ENCODE measurements around the gene FAM110D.

FAM110D gene

GRCh38 chr1:26190373-26190987 is 31.6 kb downstream of the FAM110D start, which contains the start of gene CATSPER4:
TSS of gene CATSPER4 (plus strand) at chr1:26190602. CDS start at chr1:26190628, 26 bp downstream.
- DNase-seq: peak; percentile 16

DNA sequence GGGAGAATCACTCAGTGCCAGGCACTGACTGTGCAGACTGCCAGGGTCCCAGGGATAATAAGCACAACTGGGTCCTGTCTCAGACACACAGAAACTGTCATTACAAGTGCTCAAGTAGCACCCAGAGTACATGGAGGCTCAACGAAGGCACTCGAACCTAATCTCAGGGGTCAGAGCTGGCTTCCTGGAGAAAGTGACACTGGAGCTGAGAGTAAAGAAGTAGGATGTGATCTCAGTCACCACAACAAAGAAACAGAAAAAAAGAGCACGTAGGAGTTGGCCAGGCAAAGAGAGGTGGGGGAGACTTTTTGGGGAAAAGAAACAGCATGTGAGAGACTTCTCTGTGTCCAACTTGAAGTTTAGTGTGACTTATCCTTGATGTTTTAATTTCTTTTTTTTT is 32.9 kb downstream of the FAM110D start:
- no peak for DNase-seq

DNA sequence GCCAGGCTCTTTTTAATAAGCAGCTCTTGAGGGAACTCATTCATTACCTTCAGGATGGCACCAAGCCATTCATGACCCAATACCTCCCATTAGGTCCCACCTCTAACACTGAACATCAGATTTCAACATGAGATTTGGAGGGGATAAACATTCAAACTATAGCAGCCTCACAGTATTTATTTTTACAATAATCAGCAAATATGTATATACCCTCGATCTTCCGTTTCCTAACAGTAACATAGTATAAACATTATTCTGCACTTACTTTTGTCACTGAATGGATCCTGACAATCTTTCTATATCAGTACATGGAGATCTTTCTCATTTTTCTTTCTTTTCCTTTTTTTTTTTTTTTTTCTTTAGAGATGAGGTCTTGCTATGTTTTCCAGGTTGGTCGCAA is 36.9 kb downstream of the FAM110D start:
- no peak for DNase-seq

DNA sequence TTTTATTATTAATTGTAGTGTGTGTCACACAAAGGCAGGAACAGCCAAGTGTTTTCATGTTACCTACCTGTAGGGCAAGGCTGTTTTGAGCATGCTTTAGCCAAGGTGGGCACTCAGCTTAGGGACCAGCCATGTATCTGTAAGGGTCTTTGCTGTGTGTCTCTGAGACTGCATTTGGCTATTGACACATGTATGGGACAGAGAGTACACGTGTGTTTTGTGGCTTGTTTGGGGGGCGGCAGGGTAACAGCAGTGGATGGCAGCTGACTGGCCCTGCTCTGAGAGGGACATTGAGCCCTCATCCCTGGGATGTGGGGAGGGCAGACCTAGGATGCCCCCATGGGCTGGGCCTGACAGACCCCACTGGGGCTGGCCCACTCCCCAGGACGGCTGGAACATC is 38.4 kb downstream of the FAM110D start:
- no peak for DNase-seq

GRCh38 chr1:26197813-26198212 is 38.9 kb downstream of the FAM110D start:
- no peak for DNase-seq

DNA sequence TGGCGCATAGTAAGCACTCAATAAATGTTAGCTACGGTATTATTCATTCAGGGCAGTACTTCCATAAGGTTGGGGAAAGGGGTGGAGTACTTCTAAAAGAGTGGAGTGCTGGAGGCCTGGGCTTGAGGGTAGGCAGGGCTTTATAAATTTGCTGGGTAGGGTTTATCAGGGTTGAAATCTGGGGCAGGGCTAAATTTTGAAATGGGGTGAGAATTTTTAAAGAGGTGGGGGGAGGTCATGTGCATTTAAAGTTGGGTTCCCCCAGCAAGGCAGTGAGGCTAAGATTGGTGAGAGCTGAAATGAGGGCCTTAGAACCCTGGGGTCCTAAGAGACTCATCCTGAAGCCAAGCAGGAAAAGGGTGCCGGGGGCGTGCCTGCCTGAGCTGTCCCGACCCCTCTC is 41.5 kb downstream of the FAM110D start:
- DNase-seq: no peak

DNA sequence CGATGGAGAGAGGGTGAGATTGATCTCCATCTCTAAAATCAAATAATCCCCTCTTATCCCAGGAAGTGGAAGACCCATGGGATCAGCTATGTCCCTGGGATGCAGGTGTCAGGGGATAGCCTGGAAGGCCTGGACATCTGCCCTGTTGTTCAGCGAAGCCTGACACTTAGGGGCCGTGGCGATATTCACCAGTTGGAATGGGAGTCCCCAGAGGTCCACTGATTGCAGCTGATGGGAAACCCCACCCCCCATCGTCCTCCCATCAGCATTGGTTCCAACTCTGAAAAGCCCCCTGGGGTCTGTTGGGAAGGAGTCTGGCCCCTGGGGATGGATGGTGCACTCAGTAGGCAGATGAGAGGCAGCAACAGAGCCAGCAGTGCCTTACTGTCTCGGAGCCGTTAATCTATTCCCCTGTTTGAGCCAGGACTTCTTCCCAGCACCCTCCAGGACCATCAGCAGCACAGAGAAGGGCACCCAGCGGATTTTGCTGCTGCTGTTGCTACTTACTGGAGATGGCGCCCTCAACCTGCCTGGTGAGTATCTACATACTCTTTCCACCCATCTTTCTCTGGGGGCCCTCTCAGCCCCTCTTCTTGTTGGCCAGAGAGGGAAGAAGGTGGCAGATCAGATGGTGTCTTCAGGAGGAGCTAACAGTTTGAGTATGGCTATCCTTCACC is 44.9 kb downstream of the FAM110D start:
- no peak for DNase-seq

DNA sequence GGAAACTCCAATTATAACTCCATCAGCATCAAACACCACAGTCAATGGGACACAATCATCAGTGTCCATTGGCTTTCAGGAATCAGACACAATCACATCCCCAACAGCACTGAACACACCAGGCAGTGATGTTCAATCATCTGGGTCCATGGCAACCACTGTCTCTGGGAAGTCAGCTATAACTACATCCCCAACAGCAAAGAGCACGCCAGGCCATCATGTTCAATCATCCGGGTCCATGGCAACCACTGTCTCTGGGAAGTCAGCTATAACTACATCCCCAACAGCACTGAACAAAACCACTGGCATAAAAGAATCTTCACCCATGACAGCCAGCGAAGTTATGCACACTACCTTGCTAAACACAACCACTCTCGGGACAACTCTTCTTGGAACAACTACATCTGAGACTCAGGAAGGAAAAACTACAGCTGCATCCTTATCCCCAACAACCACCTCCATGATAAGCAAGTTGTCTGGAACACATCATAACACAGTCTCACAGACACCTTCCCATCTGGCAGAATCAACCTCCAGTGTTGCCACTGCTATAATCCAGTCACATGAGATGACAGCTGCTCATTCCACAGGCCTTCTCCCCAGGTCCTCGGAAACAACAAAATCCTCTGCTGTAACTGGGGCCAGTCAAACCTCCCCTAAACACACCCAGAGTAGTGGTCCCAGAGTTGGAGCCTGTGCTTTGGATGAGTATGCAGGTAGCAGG is 51.4 kb downstream of the FAM110D start:
- DNase-seq: no peak

DNA sequence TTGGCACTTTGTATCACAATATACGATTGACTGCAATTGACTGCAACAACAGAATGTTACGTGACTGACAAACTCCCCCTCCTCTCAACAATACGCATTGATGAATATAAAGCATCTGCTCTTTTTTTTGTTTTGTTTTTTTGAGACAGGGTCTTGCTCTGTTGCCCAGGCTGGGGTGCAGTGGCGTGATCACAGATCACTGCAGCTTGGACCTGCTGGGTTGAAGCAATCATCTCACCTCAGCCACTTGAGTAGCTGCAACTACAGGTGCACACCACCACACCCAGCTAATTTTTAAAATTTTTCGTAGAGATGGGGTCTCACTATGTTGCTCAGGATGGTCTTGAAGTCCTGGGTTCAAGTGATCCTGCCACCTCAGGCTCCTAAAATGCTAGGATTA is 53.8 kb downstream of the FAM110D start:
- no peak for DNase-seq

GRCh38 chr1:26213335-26213905 is 54.5 kb downstream of the FAM110D start:
- no peak for DNase-seq

Measured in DMS153 (cell line).